SK-N-SH treated with all-trans-retinoic acid at 6 μM for 48 hours (cell line): Measurements from ENCODE around the gene PCP4.

ENCODE experiments used
- ARNTL ChIP-seq: fragments of 450-650 bp; formaldehyde crosslinking; IDR thresholded peaks from 2 replicates; pipeline ENCODE4 v1.5.0; 2020; ENCODE audit warnings: low read depth, mild to moderate bottlenecking, moderate library complexity, borderline replicate concordance
- BACH2 ChIP-seq: fragments of 250-450 bp; sonication (Bioruptor Pico); IDR thresholded peaks from 2 replicates; pipeline ENCODE4 v1.9.0; 2021; ENCODE audit warnings: mild to moderate bottlenecking, borderline replicate concordance
- RARB ChIP-seq: fragments of 250-450 bp; sonication (Bioruptor Pico); IDR thresholded peaks from 2 replicates; pipeline ENCODE4 v1.8.0; 2021; ENCODE audit warnings: mild to moderate bottlenecking, moderate library complexity
- TF ChIP-seq, protein P1 (sequence below): fragments of 250-450 bp; sonication (Bioruptor Pico); IDR thresholded peaks from 2 replicates; pipeline ENCODE4 v1.5.1; 2021; ENCODE audit warnings: mild to moderate bottlenecking, moderate library complexity

DNA sequence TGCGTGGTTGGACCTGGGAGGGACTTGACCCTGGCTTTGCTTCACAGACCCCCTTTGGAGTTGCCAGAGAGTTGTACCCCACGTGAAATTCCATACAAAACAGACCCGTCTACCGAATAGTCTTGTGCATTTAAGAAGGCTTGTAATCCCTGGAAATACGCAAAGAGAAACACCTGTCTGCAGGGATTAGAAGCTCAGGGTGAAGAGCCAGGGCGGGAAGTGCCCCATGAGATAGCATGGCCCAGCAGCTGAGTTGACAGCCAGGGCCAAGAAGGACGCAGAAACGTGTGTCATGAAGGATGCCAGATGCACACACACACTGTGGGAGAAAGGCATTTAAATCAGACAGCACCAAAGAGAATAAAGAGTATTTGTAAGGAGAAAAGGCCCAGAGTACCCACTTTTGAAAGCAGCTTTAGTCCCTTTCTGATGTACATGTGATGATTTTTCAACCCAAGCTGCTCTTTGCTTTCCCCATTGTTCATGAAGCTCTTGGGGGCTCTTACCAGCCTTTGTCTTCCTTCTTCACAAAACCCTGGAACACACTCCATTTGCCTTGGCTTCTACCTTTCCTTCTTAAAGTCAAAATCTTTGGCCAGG lies 46.6 kb downstream of the PCP4 start:
- TF ChIP-seq RARB (CRISPR knock-in tag): no peak
- TF ChIP-seq BACH2: no peak
- TF ChIP-seq, protein P1, sequence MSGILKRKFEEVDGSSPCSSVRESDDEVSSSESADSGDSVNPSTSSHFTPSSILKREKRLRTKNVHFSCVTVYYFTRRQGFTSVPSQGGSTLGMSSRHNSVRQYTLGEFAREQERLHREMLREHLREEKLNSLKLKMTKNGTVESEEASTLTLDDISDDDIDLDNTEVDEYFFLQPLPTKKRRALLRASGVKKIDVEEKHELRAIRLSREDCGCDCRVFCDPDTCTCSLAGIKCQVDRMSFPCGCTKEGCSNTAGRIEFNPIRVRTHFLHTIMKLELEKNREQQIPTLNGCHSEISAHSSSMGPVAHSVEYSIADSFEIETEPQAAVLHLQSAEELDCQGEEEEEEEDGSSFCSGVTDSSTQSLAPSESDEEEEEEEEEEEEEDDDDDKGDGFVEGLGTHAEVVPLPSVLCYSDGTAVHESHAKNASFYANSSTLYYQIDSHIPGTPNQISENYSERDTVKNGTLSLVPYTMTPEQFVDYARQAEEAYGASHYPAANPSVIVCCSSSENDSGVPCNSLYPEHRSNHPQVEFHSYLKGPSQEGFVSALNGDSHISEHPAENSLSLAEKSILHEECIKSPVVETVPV (CRISPR knock-in tag): no peak
- TF ChIP-seq ARNTL (CRISPR knock-in tag): no peak
